Fibroblast of lung (primary cell): ENCODE results near the gene ST3GAL4. TPM values are rescaled to one million over a fixed set of nuclear protein-coding genes. Genes with fewer than 3 reads are reported as not detected.

Source experiments
- DNase-seq, 2 donors: peaks; one replicate each; pipeline versions ENCODE4 v3.0.0 to v3.0.0-alpha.2; 2010; ENCODE audit warnings: low read depth in 2 of 2
- H2AFZ ChIP-seq: 2 replicates; pipeline ENCODE4 v1.5.1; 2012; ENCODE audit warnings: low read length, control low read depth, inconsistent platforms
- H3K27ac ChIP-seq: 2 replicates; pipeline ENCODE4 v1.5.1; 2011; ENCODE audit warnings: low read length, control low read depth; ENCODE audit not compliant: insufficient read depth
- H3K27me3 ChIP-seq: 2 replicates; pipeline ENCODE4 v1.5.1; 2011; ENCODE audit warnings: mild to moderate bottlenecking, low read length; ENCODE audit not compliant: control insufficient read depth, insufficient read depth
- H3K36me3 ChIP-seq: 2 replicates; pipeline ENCODE4 v1.5.1; 2011; ENCODE audit warnings: low read length; ENCODE audit not compliant: control insufficient read depth, insufficient read depth
- H3K4me1 ChIP-seq: 2 replicates; pipeline ENCODE4 v1.5.1; 2011; ENCODE audit warnings: low read length; ENCODE audit not compliant: control insufficient read depth, insufficient read depth; ENCODE audit errors: extremely low read depth
- H3K4me2 ChIP-seq: 2 replicates; pipeline ENCODE4 v1.5.1; 2011; ENCODE audit warnings: low read length, control low read depth; ENCODE audit not compliant: insufficient read depth; ENCODE audit errors: extremely low read depth
- H3K4me3 ChIP-seq, 4 experiments: fragments of 200-600 bp in 1 of 4; sonication (generic) in 1 of 4; replicated peaks in 1 of 4; 2 replicates each; pipeline ENCODE4 v1.5.1; 2011 to 2016; ENCODE audit warnings: low read length in 4 of 4, low read depth in 3 of 4, mild to moderate bottlenecking in 3 of 4, control low read depth in 2 of 4, inconsistent platforms in 1 of 4, mixed read lengths in 1 of 4; ENCODE audit not compliant: insufficient read depth in 1 of 4; ENCODE audit errors: control extremely low read depth in 1 of 4
- H3K79me2 ChIP-seq: 2 replicates; pipeline ENCODE4 v1.5.1; 2012; ENCODE audit warnings: mild to moderate bottlenecking, low read length, inconsistent platforms; ENCODE audit not compliant: control insufficient read depth, insufficient read depth
- H3K9ac ChIP-seq: 2 replicates; pipeline ENCODE4 v1.5.1; 2011; ENCODE audit warnings: mild to moderate bottlenecking, low read length, control low read depth; ENCODE audit not compliant: insufficient read depth
- H3K9me3 ChIP-seq: 2 replicates; pipeline ENCODE4 v1.5.1; 2012; ENCODE audit warnings: low read depth, low read length; ENCODE audit not compliant: control insufficient read depth, insufficient read depth
- H4K20me1 ChIP-seq: 2 replicates; pipeline ENCODE4 v1.5.1; 2011; ENCODE audit warnings: low read length; ENCODE audit not compliant: control insufficient read depth, insufficient read depth; ENCODE audit errors: extremely low read depth
- EZH2 ChIP-seq: IDR thresholded peaks from 2 replicates; pipeline ENCODE4 v1.5.1; 2012; ENCODE audit warnings: low read length, control low read depth, mild to moderate bottlenecking; ENCODE audit errors: missing control alignments
- polyA plus RNA-seq, 2 donors: library from polyadenylated mRNA; depleted of rRNA in 1 of 2; stranded (reverse) in 1 of 2; unstranded in 1 of 2; fragments of >200 nt; gene quantifications; 2 replicates each; pipeline ENCODE4 v1.2.1, GENCODE V29; 2011 to 2012; ENCODE audit warnings: missing spikeins in 1 of 2
- total RNA-seq: library from RNA; depleted of rRNA; stranded (reverse); fragments of >200 nt; gene quantifications from 2 replicates; pipeline ENCODE4 v1.2.1, GENCODE V29; 2014
- TF ChIP-seq, protein P1 (sequence below), 2 donors: IDR thresholded peaks in 1 of 2; conservative IDR thresholded peaks in 1 of 2; 1 replicate in 1 of 2; 2 replicates in 1 of 2; pipeline ENCODE4 v1.5.1; 2011 to 2012; ENCODE audit warnings: low read length in 2 of 2, control low read depth in 1 of 2, inconsistent platforms in 1 of 2, low read depth in 1 of 2, mild to moderate bottlenecking in 1 of 2

ST3GAL4 gene
- total and polyA plus RNA-seq, 2 donors (not counting 1 experiment from before 2014, with no cell fraction given) = 16.7 to 36.8 TPM

DNA sequence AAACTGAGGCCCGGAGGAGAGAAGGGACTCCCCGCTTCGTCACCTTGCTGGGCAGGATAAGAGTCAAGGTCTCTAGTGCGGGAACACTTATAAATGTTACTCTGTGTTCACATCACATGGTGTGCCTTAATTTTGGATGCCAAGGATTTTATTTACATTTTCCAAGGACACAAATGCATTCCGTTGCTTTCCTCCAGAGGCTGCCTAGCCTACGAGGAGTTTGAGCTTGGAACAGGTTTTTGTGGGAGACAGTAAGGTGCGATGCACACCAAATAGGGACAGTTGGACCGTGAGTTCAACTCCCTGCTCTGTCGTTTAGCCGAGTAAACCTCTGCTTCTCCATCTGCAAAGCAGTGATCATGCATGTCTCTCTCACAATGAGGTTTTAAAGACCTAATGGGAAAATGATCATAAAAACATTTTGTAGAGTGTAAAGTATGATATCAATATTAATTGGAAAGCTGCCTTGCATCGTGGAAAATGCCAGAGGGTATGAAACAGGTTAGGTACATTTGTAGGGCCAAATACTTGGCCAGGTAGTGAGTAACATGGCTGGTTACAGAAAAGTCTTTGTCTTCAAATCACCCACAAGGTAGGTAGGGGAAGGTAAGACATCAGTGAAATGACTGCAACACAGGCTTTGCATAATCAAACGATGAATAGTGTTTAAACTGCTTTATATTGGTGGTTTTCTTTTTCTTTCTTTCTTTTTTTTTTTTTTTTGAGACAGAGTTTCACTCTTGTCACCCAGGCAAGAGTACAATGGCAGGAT, 61.8 kb downstream of the ST3GAL4 start:
- Histone ChIP-seq H3K4me1 (peaks cover 19% of the 10 kb centered on the region), H3K4me2 (peak overlapping the region; percentile 63), H3K27ac (no peak overlapping the region), H4K20me1 (no peaks in the 10 kb centered on the region), H3K9me3 (no peaks in the 10 kb centered on the region), H2AFZ (no peak overlapping the region), H3K9ac (no peak overlapping the region), H3K36me3 (no peaks in the 10 kb centered on the region), H3K4me3 (peak overlapping the region in 2 of 4 experiments; percentile 19 to 52), H3K79me2 (no peaks in the 10 kb centered on the region), H3K27me3 (no peaks in the 10 kb centered on the region)
- DNase-seq = no peak
- no peak for TF ChIP-seq EZH2
- TF ChIP-seq, protein P1, sequence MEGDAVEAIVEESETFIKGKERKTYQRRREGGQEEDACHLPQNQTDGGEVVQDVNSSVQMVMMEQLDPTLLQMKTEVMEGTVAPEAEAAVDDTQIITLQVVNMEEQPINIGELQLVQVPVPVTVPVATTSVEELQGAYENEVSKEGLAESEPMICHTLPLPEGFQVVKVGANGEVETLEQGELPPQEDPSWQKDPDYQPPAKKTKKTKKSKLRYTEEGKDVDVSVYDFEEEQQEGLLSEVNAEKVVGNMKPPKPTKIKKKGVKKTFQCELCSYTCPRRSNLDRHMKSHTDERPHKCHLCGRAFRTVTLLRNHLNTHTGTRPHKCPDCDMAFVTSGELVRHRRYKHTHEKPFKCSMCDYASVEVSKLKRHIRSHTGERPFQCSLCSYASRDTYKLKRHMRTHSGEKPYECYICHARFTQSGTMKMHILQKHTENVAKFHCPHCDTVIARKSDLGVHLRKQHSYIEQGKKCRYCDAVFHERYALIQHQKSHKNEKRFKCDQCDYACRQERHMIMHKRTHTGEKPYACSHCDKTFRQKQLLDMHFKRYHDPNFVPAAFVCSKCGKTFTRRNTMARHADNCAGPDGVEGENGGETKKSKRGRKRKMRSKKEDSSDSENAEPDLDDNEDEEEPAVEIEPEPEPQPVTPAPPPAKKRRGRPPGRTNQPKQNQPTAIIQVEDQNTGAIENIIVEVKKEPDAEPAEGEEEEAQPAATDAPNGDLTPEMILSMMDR (conservative IDR thresholded peaks at IDR 0.05 in 1 of 2, IDR thresholded peaks at IDR 0.05 in 1 of 2; ENCODE audit: low read depth in 1 of 2, low read length in 2 of 2) = no peak

DNA sequence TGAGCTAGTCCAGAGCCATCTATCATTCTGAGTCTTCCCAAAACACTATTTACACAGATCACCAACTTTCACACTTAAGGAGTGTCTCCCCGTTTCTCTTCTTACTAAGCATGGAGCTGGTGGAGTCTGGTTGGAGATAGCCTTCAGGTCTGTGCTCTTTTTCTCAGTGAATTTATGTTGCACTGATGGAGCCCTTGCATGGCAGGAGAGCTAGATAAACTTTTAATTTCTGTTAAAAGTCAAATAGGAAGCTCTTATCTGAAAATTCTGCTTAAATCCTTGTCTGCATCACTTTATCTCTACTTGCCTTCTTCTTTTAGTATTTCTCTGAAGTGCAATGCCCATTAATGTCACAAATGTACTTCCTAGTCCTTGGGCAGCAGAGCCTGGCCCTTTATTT, 63.4 kb downstream of the ST3GAL4 start:
- Histone ChIP-seq H3K36me3 (no peaks in the 10 kb centered on the region), H3K9ac (no peak overlapping the region), H4K20me1 (no peaks in the 10 kb centered on the region), H3K9me3 (no peaks in the 10 kb centered on the region), H3K4me3 (no peak overlapping the region), H3K4me1 (peaks cover 19% of the 10 kb centered on the region), H3K27me3 (no peaks in the 10 kb centered on the region), H2AFZ (no peak overlapping the region), H3K4me2 (no peak overlapping the region), H3K79me2 (no peaks in the 10 kb centered on the region), H3K27ac (no peak overlapping the region)
- no peak for DNase-seq
- TF ChIP-seq, protein P1 (conservative IDR thresholded peaks at IDR 0.05 in 1 of 2, IDR thresholded peaks at IDR 0.05 in 1 of 2; ENCODE audit: low read depth in 1 of 2, low read length in 2 of 2) = no peak
- TF ChIP-seq EZH2 = no peak

DNA sequence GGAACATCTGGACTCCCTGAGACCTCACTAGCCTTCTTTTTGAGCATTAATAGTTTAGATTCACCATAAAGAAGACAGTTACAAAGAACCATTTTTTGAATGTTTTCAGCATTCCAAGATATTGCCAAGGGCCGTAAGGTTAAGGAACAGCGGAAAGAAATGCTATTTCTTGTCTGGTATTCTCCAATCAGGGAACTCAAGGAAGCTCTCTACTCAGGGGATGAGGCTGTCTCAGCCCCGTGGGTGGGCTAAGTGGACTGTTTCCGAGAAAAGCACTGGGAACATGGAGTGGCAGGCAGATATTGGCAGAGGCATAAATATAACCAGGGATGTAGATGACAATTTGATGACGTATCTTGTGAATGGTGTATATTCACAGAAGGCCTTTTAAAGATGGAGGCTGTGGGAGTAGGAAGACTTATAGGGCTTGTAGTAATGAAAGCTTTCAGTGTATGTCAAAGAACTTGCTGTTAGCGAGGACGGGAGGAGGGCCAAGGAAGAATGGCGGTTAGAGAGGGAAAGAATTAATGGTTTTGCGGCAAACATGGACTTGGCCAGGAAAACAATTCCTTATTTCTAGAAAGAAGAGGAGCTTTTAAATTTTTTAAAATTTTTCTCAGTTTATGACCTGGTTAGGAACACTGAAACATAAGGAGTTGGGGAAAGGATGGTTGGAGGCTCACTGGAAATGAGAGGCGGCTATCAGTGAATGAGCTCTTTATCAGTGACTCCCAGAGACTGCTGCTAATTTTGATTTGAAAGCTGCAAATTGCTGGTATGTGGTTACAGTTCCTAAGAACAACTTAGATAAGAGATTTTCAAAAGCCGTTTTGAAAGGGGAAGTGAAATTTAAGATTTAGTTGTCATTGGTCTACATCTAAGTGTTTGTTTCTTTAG, 64.6 kb downstream of the ST3GAL4 start:
- Histone ChIP-seq H4K20me1 (no peaks in the 10 kb centered on the region), H3K4me1 (peaks cover 19% of the 10 kb centered on the region), H3K4me3 (no peak overlapping the region), H3K79me2 (no peaks in the 10 kb centered on the region), H3K27me3 (no peaks in the 10 kb centered on the region), H3K9me3 (no peaks in the 10 kb centered on the region), H2AFZ (peak overlapping the region; percentile 17), H3K4me2 (no peak overlapping the region), H3K9ac (no peak overlapping the region), H3K27ac (no peak overlapping the region), H3K36me3 (no peaks in the 10 kb centered on the region)
- peak; percentile 36 to 66 for DNase-seq
- TF ChIP-seq, protein P1 (conservative IDR thresholded peaks at IDR 0.05 in 1 of 2, IDR thresholded peaks at IDR 0.05 in 1 of 2; ENCODE audit: low read depth in 1 of 2, low read length in 2 of 2) = no peak
- TF ChIP-seq EZH2 = no peak
